ENCODE measurements around the gene ARHGEF4. TPM values are rescaled to one million over a fixed set of nuclear protein-coding genes. Genes with fewer than 3 reads are reported as not detected.
A peak's percentile ranks its signal among the peaks of the same experiment; 100 is the strongest.

The ARHGEF4 gene
- total and polyA plus RNA-seq, 2 donors from 2014 or later = 0.90 to 0.94 TPM

DNA sequence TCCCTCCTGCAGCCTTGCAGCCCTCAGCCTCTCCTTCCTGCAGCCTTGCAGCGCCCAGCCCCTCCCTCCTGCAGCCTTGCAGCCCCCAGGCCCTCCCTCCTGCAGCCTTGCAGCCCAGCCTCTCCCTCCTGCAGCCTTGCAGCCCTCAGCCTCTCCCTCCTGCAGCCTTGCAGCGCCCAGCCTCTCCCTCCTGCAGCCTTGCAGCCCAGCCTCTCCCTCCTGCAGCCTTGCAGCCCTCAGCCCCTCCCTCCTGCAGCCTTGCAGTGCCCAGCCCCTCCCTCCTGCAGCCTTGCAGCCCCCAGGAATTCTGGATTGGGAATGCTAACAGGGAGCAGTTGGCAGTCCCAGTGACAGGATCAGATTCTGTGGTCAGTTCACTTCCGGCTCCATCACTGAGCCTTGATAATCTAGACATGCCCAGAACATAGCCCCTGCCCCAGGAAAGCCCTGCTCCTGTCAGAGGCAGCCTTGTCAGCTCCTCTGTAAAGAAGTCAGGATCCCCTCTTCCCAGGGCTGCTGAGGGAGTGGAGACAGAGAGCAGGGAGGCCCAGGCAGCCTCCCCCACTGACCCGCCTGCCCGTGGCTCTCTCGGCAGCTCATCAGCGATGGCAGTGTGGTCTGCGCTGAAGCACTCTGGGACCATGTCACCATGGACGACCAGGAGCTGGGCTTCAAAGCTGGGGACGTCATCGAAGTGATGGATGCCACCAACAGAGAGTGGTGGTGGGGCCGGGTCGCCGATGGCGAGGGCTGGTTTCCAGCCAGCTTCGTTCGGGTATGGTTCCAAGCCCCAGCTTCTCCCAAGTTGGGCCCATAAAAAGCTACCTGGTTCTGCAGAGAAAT lies 201.8 kb downstream of the ARHGEF4 start:
- no peak for FAIRE-seq
- Histone ChIP-seq H3K27ac (ENCODE audit: low read depth in 2 of 2, low read length in 2 of 2) (no peak overlapping the region), H3K36me3 (ENCODE audit: control insufficient read depth in 2 of 3, insufficient read depth in 3 of 3, low read length in 3 of 3) (no peaks in the 10 kb centered on the region), H3K27me3 (ENCODE audit: control insufficient read depth, insufficient read depth, low read length) (peaks cover 10% of the 10 kb centered on the region), H3K4me3 (ENCODE audit: low read length in 3 of 3) (no peak overlapping the region), H3K4me1 (ENCODE audit: control insufficient read depth in 2 of 3, insufficient read depth in 2 of 3, low read depth in 1 of 3, low read length in 3 of 3) (peaks cover 0 to 9% (median 0%) of the 10 kb centered on the region in 3 donors), H3K9ac (ENCODE audit: low read length in 3 of 3) (no peak overlapping the region), H3K9me3 (ENCODE audit: control insufficient read depth in 2 of 3, insufficient read depth in 1 of 3, low read length in 3 of 3) (no peaks in the 10 kb centered on the region)
- peak in 1 of 5 donors; percentile 6 for DNase-seq
- TF ChIP-seq CTCF (IDR thresholded peaks at IDR 0.05; ENCODE audit: borderline replicate concordance, extremely low read depth, insufficient read depth) = no peak
- intact Hi-C loops (cut with DNase I) = no loop called here

DNA sequence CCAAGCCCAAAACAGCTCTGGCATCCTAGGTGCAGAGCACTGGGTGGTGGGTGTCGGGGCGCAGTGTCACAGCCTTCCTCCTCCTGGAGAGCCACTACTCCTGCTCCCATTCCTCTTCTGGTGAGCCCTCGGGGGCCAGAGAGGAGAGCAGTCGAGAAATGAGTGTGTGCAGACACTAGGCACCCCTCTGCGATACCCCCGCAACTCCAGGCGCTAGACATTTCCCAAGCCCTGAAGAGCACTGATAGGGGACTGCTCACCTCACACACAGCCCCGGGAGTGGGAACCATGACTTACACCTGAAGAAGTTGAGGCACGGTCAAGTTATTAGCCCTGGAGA lies 202.4 kb downstream of the ARHGEF4 start:
- Histone ChIP-seq H3K9me3 (ENCODE audit: control insufficient read depth in 2 of 3, insufficient read depth in 1 of 3, low read length in 3 of 3) (no peaks in the 10 kb centered on the region), H3K27me3 (ENCODE audit: control insufficient read depth, insufficient read depth, low read length) (peaks cover 7% of the 10 kb centered on the region), H3K27ac (ENCODE audit: low read depth in 2 of 2, low read length in 2 of 2) (no peak overlapping the region), H3K4me1 (ENCODE audit: control insufficient read depth in 2 of 3, insufficient read depth in 2 of 3, low read depth in 1 of 3, low read length in 3 of 3) (peaks cover 0 to 9% (median 0%) of the 10 kb centered on the region in 3 donors), H3K36me3 (ENCODE audit: control insufficient read depth in 2 of 3, insufficient read depth in 3 of 3, low read length in 3 of 3) (no peaks in the 10 kb centered on the region), H3K9ac (ENCODE audit: low read length in 3 of 3) (no peak overlapping the region), H3K4me3 (ENCODE audit: low read length in 3 of 3) (no peak overlapping the region)
- no peak for TF ChIP-seq CTCF (IDR thresholded peaks at IDR 0.05; ENCODE audit: borderline replicate concordance, extremely low read depth, insufficient read depth)
- DNase-seq (no peak), FAIRE-seq (no peak)
- intact Hi-C loops (cut with DNase I) = no loop called here

DNA sequence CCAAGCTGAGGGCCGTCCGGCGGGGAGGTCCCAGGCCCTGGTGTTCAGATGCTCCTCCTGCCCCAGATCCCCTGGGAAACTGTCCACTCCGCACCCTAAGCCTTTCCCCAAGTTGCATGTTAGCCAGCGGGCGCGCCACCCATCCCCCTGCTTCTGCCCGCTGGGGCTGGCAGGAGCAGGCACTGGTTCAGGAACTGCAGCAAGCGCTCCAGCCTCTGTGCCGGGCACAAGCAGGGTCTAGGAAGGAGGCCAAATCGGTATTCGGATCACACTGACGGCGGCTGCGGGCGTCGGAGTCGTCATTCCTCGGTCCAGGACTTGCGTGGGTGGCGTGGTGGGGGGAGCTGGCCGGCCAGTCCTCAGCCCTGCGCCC lies 202.8 kb downstream of the ARHGEF4 start:
- no peak for FAIRE-seq
- no peak overlapping the region for H3K4me3 ChIP-seq (ENCODE audit: low read length in 3 of 3)
- no peak overlapping the region for H3K27ac ChIP-seq (ENCODE audit: low read depth in 2 of 2, low read length in 2 of 2)
- H3K9me3 ChIP-seq (ENCODE audit: control insufficient read depth in 2 of 3, insufficient read depth in 1 of 3, low read length in 3 of 3) = no peaks in the 10 kb centered on the region
- H3K36me3 ChIP-seq (ENCODE audit: control insufficient read depth in 2 of 3, insufficient read depth in 3 of 3, low read length in 3 of 3) = no peaks in the 10 kb centered on the region
- peaks cover 0 to 6% (median 0%) of the 10 kb centered on the region in 3 donors for H3K4me1 ChIP-seq (ENCODE audit: control insufficient read depth in 2 of 3, insufficient read depth in 2 of 3, low read depth in 1 of 3, low read length in 3 of 3)
- H3K27me3 ChIP-seq (ENCODE audit: control insufficient read depth, insufficient read depth, low read length) = peaks cover 4% of the 10 kb centered on the region
- H3K9ac ChIP-seq (ENCODE audit: low read length in 3 of 3) = no peak overlapping the region
- TF ChIP-seq CTCF (IDR thresholded peaks at IDR 0.05; ENCODE audit: borderline replicate concordance, extremely low read depth, insufficient read depth) = no peak
- intact Hi-C loops (cut with DNase I) = no loop called here
- DNase-seq = peak in 1 of 5 donors; percentile 13

Measured in kidney (tissue), 14 donors.